GM19438 (cell line): ENCODE results near the gene DCC.

Experiments
- ATAC-seq: cut with Tn5 transposase; IDR thresholded peaks from one replicate; pipeline ENCODE4 v1.9.1; 2021; ENCODE audit warnings: low read depth; ENCODE audit not compliant: unreplicated experiment

DCC gene

GRCh38 chr18:52750995-52751394, 411.0 kb downstream of the DCC start:
- ATAC-seq = no peak

- no peak for ATAC-seq
Measured at GRCh38 chr18:52764316-52764715, 424.3 kb downstream of the DCC start.

GRCh38 chr18:52766002-52766545, 426.1 kb downstream of the DCC start:
- ATAC-seq = no peak

- ATAC-seq = no peak
Measured at GRCh38 chr18:52781113-52781512, 441.1 kb downstream of the DCC start.

GRCh38 chr18:52791321-52791720, 451.3 kb downstream of the DCC start:
- ATAC-seq = no peak

- no peak for ATAC-seq
Measured at GRCh38 chr18:52812834-52813233, 472.8 kb downstream of the DCC start.

GRCh38 chr18:52813635-52814416, 473.8 kb downstream of the DCC start:
- ATAC-seq = no peak

- ATAC-seq = no peak
Measured at GRCh38 chr18:52815651-52816050, 475.7 kb downstream of the DCC start.

- ATAC-seq = no peak
Measured at GRCh38 chr18:52816121-52816520, 476.1 kb downstream of the DCC start.

GRCh38 chr18:52822160-52822559, 482.2 kb downstream of the DCC start:
- ATAC-seq = no peak

- no peak for ATAC-seq
Measured at GRCh38 chr18:52824126-52824525, 484.1 kb downstream of the DCC start.

GRCh38 chr18:52826994-52827393, 487.0 kb downstream of the DCC start:
- ATAC-seq = no peak

GRCh38 chr18:52829320-52829719, 489.3 kb downstream of the DCC start:
- no peak for ATAC-seq

GRCh38 chr18:52829876-52830405, 489.9 kb downstream of the DCC start:
- no peak for ATAC-seq

- ATAC-seq = no peak
Measured at GRCh38 chr18:52844323-52844722, 504.3 kb downstream of the DCC start.

GRCh38 chr18:52845036-52845435, 505.0 kb downstream of the DCC start:
- ATAC-seq = no peak

GRCh38 chr18:52850031-52850560, 510.1 kb downstream of the DCC start:
- ATAC-seq = no peak

GRCh38 chr18:52861558-52861957, 521.6 kb downstream of the DCC start:
- ATAC-seq = no peak

- no peak for ATAC-seq
Measured at GRCh38 chr18:52869349-52869923, 529.4 kb downstream of the DCC start.

GRCh38 chr18:52869942-52870907, 530.2 kb downstream of the DCC start:
- no peak for ATAC-seq
